GM18861 (cell line): Measurements from ENCODE around the gene HOXB6.

Experiments used
- ATAC-seq: cut with Tn5 transposase; IDR thresholded peaks from one replicate; pipeline ENCODE4 v1.9.1; 2021; ENCODE audit not compliant: unreplicated experiment

Gene HOXB6

GRCh38 chr17:48636177-48637018 lies 31.6 kb upstream of the HOXB6 start:
- no peak for ATAC-seq

GRCh38 chr17:48634493-48635208 lies 29.9 kb upstream of the HOXB6 start:
- ATAC-seq = no peak

GRCh38 chr17:48633266-48633677 lies 28.5 kb upstream of the HOXB6 start:
- no peak for ATAC-seq

- no peak for ATAC-seq
Measured at GRCh38 chr17:48632579-48633265, 27.9 kb upstream of the HOXB6 start.

DNA sequence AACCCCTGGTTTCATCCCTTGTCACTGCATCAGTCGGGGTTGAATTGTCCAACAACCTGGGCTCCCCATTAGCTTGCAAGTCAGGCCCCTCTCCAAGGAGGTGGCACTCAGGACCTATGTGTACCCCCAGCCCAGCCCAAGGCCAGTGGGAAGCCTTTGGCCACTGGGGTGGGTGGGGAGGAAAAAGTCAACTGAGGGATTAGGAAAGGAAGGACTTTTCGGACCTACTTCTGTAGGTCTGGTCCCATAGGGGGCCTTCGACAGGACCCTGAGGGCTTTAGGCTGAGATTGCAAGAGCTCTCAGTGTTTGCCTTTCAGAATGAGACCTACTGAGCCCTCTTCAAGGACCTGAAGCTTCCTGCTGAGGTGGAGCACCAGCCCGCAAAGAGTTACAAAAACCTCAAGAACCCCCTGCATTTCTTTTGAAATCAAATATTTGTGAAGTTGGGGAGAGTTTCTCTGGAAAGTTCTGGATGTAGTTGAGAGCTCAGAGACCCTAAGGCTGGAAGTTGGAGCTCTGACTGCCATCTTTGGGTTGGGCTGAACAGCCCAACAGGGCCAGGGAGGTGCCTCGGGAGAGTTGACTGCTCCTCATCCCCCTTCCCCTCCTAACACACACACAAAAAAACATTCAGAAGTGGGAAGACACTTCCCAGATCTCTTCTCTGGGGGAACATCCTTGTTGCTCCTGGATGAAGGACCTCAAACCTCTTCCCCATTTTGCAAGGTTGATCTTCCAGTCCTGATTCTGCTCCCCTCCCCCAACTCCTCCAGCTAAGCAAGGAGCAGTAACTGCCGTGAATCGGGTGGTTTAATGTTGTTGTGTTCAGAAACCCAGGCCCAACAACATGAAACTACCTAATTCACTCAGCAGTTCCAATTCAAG lies 27.1 kb upstream of the HOXB6 start:
- ATAC-seq = no peak

- no peak for ATAC-seq
Measured at GRCh38 chr17:48630925-48631692, 26.3 kb upstream of the HOXB6 start.

DNA sequence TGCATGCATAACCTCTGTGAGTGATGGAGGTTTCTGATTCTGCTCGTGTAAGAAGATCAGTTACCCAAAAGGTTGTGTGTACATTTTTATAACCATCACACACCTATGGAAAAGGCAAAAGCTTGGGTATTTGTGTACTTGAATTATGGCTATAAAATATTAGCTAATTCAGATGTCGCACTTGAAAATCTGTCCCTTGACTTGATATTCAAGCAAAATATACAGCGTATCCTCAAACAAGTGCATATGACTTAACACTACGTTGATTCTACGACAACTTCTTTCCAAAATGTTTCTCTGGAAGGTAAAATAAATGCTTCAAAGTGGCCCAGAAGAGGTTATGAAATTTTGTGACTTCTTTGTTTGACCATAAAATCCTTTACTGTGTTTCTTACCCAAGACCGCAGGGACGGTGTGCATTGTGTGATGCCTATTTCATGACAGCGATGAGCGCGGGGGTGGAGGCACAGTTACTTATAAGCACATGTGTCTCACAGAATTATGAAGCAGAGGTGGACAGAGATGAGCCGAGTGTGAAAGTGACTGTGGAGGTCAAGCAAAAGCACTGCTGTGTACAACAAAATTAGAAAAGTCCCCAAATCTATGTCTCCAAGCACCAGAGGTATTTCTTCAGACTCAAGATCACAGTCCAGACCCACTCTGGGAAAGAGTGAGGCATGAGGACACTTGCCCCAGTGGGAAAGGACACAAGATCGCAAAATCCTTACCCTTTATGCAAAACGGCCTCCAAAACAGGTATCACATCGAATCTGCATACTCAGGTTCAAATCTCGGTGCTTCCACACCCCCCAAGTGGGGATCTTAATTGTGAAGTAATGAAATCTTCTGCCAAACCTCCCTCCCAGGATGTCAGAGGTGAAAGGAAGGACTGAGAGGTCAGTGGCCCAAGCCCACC lies 25.5 kb upstream of the HOXB6 start:
- no peak for ATAC-seq

GRCh38 chr17:48629411-48629759 lies 24.6 kb upstream of the HOXB6 start:
- no peak for ATAC-seq

GRCh38 chr17:48628649-48629410 lies 24.0 kb upstream of the HOXB6 start:
- no peak for ATAC-seq

DNA sequence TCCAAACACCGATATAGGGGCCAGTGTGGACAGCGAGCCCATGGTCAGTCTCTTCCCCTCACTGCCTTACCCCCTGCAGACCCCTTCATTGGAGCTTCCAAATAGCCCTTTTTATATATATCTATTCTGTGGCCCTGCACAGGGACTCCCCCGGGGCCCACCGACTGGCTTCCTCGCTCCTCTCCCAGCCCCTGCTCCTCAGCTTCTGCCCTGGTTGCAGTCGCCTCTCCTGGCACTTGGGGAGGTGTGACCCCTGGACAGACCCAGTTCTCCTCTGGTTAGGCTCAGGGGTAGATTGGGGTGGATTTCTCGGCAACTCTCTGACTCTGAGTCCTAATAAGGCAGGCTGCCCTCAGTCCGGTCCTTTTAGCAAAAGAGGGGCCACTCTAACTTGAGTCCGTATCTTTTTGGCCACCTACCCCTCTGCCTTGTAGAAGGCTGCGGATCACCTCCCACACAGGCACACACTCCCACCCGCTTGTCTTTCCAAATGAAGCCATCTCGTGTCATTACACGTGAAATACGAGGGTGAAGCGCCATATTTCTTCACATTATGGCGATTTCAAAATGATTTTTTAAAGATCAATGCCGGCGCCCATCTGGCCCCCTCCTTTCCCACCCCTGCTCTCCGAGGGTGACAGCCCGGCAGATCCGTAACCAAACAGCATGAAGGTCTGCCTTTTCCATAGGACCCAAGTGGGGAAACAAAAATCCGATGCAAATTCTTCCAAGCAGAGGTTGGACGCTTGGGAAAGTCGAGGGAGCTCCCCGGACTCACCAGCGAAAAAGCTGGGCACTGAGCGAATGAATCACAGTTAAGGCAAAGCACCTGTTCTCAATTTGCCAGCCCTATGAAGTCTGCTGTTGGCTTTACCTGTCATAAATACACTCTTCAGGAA lies 23.1 kb upstream of the HOXB6 start:
- ATAC-seq = no peak

DNA sequence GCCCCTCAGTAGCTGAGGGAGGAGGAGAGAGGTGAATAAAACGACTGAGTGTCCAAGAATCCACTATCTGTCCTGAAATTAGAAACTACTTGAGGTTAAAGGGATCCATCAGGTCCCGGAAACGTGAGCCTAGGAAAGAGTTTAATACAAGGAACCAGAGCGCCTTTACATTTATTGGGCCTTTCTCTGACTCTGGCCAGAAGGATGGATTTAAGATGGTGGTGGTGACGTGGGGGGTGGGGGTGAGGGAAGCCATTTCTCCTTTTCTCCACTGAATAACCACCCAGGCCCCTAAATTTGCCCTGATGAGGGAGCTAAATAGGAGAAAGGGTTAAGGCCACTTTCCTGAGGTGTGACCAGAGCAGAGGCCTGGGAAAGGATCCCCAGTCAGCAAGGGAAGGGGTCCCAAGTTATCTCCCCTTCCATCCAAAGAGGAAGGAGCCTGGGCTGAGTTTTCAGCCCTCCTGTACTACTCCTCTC lies 22.4 kb upstream of the HOXB6 start:
- no peak for ATAC-seq

DNA sequence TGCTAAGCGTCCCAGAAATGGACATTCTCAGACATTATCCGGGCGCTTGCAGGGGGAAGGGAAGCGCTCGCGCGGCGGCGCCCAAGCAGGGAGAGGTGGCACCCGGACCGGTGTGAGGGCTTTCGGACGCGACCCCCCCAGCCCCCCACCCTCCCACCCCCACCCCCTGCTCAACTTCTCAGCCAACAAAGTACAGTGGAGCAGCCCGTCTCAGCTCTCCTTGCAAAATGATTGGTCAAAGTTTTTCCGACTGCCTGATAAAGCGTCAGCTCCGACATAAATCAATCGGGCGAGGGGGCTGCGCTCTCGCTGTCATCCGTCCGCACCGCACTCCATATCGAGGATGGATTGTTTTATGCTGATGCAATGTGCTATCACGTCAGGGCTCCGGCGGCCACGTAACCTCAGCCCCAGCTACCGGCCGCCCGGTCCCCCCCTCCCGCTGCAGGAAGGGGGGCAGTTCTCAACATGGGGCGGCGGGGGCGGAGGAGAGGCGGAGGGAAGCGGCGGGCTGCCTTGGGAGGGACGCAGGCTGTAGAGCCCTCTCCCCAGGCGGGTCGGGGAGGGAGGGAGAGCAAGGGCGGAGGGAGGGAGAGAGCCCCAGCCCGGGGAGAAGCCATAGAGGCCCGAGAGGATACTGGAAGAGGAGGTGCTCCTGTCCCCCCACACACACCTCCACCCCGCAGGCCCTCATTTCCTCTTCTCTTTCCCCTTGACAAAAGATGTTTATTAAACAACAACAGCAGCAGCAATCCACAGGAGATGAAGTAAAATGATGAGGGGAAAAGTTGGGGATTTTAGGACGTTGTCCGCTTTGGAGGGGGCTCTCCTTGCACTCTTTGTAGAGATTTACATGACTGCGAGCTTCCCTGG lies 21.7 kb upstream of the HOXB6 start, which contains the start of gene HOXB9:
TSS of gene HOXB9 (minus strand) at position 114 of the 873 bp plus-strand sequence. CDS start at position 25, 89 bp downstream.
- no peak for ATAC-seq

DNA sequence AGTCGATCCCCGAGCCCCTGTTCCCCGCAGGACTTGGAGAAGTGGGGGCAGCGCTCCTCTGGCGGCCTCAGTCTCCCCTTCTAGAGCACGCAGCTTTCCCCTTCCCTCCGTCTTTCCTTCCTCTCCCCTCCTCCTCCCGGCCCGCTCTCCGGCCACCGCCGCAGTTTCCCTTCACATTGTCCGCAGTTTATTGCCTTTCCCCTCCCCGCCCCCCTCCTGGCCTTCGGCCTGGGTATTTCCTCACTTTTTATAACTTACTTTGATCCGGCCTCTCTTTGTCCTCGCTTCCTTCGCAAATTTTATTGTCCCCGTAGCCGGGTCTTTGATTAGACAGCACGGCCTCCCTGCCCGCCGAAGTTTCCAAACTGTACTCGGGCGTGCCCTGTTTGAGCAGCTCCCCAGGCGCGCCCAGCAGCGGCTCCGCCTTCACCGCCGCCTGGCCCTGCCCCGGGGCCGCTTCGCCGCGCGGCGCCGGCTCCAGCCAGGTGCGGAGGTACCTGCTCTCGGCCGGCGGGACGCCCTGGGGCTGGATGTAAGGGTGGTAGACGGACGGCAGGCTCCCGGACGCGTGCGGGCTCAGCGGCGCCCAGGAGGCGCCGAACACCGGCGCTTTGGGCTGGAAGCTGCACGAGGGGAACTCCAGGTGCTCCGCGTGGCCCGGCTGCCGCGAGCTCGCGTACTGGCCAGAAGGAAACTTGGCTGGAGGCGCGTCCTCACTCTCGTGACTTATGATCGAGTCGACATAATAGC lies 20.9 kb upstream of the HOXB6 start:
- ATAC-seq = no peak

- ATAC-seq = no peak
Measured at GRCh38 chr17:48624544-48625494, 20.0 kb upstream of the HOXB6 start.
